Activated naive CD8-positive, alpha-beta T cell (primary cell): ENCODE measurements around the gene GRIA1.
A peak's percentile ranks its signal among the peaks of the same experiment; 100 is the strongest.

Experiments
- H3K27ac Mint-ChIP-seq: one replicate; pipeline ENCODE4 v1.8.0; 2021; ENCODE audit warnings: mixed read lengths
- H3K27me3 Mint-ChIP-seq: one replicate; pipeline ENCODE4 v1.8.0; 2021; ENCODE audit warnings: mixed read lengths
- H3K36me3 Mint-ChIP-seq: one replicate; pipeline ENCODE4 v1.8.0; 2021; ENCODE audit warnings: mixed read lengths
- H3K4me1 Mint-ChIP-seq: one replicate; pipeline ENCODE4 v1.8.0; 2021; ENCODE audit warnings: low read depth, mixed read lengths
- H3K4me3 Mint-ChIP-seq: one replicate; pipeline ENCODE4 v1.8.0; 2021; ENCODE audit warnings: mild to moderate bottlenecking, mixed read lengths
- H3K9me3 Mint-ChIP-seq: one replicate; pipeline ENCODE4 v1.8.0; 2021; ENCODE audit warnings: low read depth, mixed read lengths

Gene GRIA1

DNA sequence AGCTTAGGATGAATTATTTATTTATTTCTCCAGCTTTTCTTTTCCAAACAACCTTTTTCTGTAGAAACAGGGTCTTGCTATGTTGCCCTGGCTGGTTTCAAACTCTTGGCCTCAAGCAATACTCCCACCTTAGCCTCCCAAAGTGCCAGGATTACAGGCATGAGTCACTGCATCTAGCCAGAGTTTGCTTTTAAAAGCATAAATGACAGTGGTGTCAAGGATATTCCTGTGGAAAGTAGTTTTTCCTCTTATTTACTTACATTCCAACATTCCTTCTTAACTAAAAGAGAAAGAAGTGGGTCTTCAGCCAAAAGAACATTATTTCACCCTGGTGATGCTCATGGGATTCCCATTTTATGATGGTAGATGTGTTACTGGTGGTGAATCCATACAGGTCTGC is 62.4 kb downstream of the GRIA1 start:
- Mint-ChIP-seq H3K4me3 (no peak overlapping the region), H3K9me3 (no peaks in the 10 kb centered on the region), H3K27ac (no peak overlapping the region), H3K27me3 (peaks cover 2% of the 10 kb centered on the region), H3K4me1 (peaks cover 9% of the 10 kb centered on the region), H3K36me3 (no peaks in the 10 kb centered on the region)

GRCh38 chr5:153555420-153556114 is 65.1 kb downstream of the GRIA1 start:
- Mint-ChIP-seq H3K36me3 (no peaks in the 10 kb centered on the region), H3K4me3 (peak overlapping the region; percentile 44), H3K4me1 (peaks cover 9% of the 10 kb centered on the region), H3K27ac (no peak overlapping the region), H3K9me3 (no peaks in the 10 kb centered on the region), H3K27me3 (peaks cover 3% of the 10 kb centered on the region)

GRCh38 chr5:153558957-153559356 is 68.5 kb downstream of the GRIA1 start:
- Mint-ChIP-seq H3K36me3 (no peaks in the 10 kb centered on the region), H3K27ac (no peak overlapping the region), H3K4me3 (no peak overlapping the region), H3K4me1 (peaks cover 9% of the 10 kb centered on the region), H3K27me3 (peaks cover 1% of the 10 kb centered on the region), H3K9me3 (no peaks in the 10 kb centered on the region)

GRCh38 chr5:153559926-153560325 is 69.5 kb downstream of the GRIA1 start:
- Mint-ChIP-seq H3K36me3 (no peaks in the 10 kb centered on the region), H3K9me3 (no peaks in the 10 kb centered on the region), H3K4me3 (no peak overlapping the region), H3K27ac (no peak overlapping the region), H3K4me1 (peaks cover 9% of the 10 kb centered on the region), H3K27me3 (peaks cover 1% of the 10 kb centered on the region)

DNA sequence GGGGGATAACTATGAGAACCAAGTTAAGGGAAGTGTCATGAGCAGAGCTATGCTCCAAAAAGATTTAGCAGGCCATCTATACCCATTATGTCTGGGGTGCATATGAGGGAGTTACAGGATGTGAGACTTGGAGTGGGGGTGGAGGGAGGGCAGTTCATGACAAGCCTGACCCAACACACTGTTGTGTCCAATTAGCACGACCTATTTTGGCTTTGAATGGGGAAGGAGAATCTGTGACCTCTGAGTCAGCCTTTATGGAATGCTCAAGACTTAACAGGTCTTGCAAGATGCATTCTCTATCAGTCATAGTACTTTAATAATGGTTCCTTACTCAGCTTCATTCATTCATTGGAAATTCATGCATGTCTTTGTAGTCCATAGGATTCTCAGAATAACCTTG is 71.7 kb downstream of the GRIA1 start:
- Mint-ChIP-seq H3K36me3 (no peaks in the 10 kb centered on the region), H3K9me3 (no peaks in the 10 kb centered on the region), H3K27me3 (peaks cover 1% of the 10 kb centered on the region), H3K4me3 (no peak overlapping the region), H3K27ac (no peak overlapping the region), H3K4me1 (no peaks in the 10 kb centered on the region)

- H3K27me3 Mint-ChIP-seq: no peaks in the 10 kb centered on the region
- no peak overlapping the region for H3K27ac Mint-ChIP-seq
- H3K9me3 Mint-ChIP-seq: no peaks in the 10 kb centered on the region
- H3K36me3 Mint-ChIP-seq: no peaks in the 10 kb centered on the region
- no peaks in the 10 kb centered on the region for H3K4me1 Mint-ChIP-seq
- H3K4me3 Mint-ChIP-seq: no peak overlapping the region
Observed at GRCh38 chr5:153565822-153566221, 75.4 kb downstream of the GRIA1 start.

- H3K36me3 Mint-ChIP-seq: no peaks in the 10 kb centered on the region
- H3K27ac Mint-ChIP-seq: no peak overlapping the region
- no peaks in the 10 kb centered on the region for H3K4me1 Mint-ChIP-seq
- H3K27me3 Mint-ChIP-seq: no peaks in the 10 kb centered on the region
- H3K9me3 Mint-ChIP-seq: no peaks in the 10 kb centered on the region
- no peak overlapping the region for H3K4me3 Mint-ChIP-seq
Observed at GRCh38 chr5:153569036-153569435, 78.6 kb downstream of the GRIA1 start.

- H3K36me3 Mint-ChIP-seq: no peaks in the 10 kb centered on the region
- no peaks in the 10 kb centered on the region for H3K4me1 Mint-ChIP-seq
- no peak overlapping the region for H3K4me3 Mint-ChIP-seq
- H3K27ac Mint-ChIP-seq: no peak overlapping the region
- H3K9me3 Mint-ChIP-seq: no peaks in the 10 kb centered on the region
- H3K27me3 Mint-ChIP-seq: no peaks in the 10 kb centered on the region
Observed at GRCh38 chr5:153571162-153571561, 80.7 kb downstream of the GRIA1 start.

DNA sequence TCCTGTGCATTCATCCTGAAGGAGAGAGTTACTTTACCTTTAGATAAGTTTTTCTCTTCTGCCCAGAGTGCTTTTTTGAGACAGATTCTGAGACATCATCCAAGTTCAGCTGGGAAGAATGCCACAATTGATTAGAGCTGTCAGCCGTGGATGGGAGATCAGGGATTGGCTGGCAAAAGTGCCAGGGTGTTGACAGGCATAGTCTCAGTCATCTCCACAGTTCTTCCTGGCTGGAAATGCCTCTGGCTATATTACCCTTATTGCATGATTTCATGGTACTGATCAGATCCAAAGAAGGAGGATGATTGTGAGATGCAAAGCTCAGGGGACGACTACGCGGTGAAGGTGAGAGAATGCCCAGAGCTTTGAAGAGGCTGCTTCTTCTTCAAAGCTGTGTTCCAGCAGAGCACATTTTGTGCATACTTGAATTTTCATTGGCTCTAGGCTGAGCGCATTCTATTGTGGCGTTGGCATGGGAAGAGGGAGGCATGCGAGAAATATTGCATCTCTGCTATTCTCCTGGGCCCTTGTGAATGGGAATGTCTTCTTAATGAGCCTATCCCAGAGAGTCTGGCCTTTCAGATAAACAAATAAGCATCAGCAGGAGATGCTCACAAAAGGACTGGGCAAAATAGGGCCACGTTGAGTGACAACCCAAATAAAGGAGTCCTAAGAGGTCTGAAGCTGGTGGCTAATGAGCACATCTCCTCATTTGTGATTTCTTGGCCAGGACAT is 82.1 kb downstream of the GRIA1 start:
- no peaks in the 10 kb centered on the region for H3K4me1 Mint-ChIP-seq
- no peaks in the 10 kb centered on the region for H3K9me3 Mint-ChIP-seq
- no peaks in the 10 kb centered on the region for H3K36me3 Mint-ChIP-seq
- no peaks in the 10 kb centered on the region for H3K27me3 Mint-ChIP-seq
- no peak overlapping the region for H3K4me3 Mint-ChIP-seq
- H3K27ac Mint-ChIP-seq: no peak overlapping the region

- Mint-ChIP-seq H3K9me3 (no peaks in the 10 kb centered on the region), H3K4me1 (no peaks in the 10 kb centered on the region), H3K36me3 (no peaks in the 10 kb centered on the region)
Observed at GRCh38 chr5:153573326-153574033, 83.0 kb downstream of the GRIA1 start.

GRCh38 chr5:153584126-153584959 is 93.9 kb downstream of the GRIA1 start:
- peaks cover 2% of the 10 kb centered on the region for H3K27me3 Mint-ChIP-seq
- no peaks in the 10 kb centered on the region for H3K36me3 Mint-ChIP-seq
- H3K4me3 Mint-ChIP-seq: no peak overlapping the region
- no peaks in the 10 kb centered on the region for H3K4me1 Mint-ChIP-seq
- no peak overlapping the region for H3K27ac Mint-ChIP-seq
- H3K9me3 Mint-ChIP-seq: no peaks in the 10 kb centered on the region

More at GRCh38 chr5:153573326-153574033, 83.0 kb downstream of the GRIA1 start:
- no peaks in the 10 kb centered on the region for H3K27me3 Mint-ChIP-seq
- H3K4me3 Mint-ChIP-seq: no peak overlapping the region
- no peak overlapping the region for H3K27ac Mint-ChIP-seq

GRCh38 chr5:153584960-153585359 is 94.5 kb downstream of the GRIA1 start:
- H3K9me3 Mint-ChIP-seq: no peaks in the 10 kb centered on the region
- no peaks in the 10 kb centered on the region for H3K36me3 Mint-ChIP-seq
- H3K27ac Mint-ChIP-seq: no peak overlapping the region
- H3K27me3 Mint-ChIP-seq: peaks cover 2% of the 10 kb centered on the region
- H3K4me3 Mint-ChIP-seq: no peak overlapping the region
- H3K4me1 Mint-ChIP-seq: no peaks in the 10 kb centered on the region

DNA sequence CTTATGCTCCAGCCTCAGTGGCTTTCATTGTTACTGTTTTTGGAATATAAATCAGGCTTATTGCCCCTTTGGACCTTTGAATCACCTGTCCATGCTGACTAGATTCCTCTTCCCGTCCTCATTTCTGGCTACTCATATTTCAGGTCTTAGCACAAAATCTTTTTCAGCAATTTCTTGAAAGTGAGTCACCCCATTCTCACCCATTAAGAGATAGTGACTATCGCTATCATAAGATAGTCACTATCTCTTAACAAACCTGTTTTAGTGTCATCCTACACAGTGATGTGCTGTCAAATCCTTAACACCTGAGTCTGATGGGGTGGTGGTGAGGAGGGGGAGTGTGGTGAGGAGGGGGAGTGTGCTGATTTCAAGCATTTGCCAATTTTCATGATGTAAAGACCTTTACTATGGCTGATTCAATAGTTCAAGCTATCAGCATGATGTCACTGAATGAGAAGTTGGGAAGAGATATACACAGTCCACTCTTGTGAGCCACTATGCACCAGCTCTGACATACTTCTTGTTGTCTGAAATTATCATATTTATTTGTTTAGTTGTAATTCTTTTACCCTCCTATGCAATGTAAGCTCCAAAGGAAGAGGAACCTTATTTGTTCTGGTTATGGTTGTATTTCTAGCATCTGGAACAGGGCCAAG is 95.3 kb downstream of the GRIA1 start:
- H3K4me3 Mint-ChIP-seq: no peak overlapping the region
- H3K36me3 Mint-ChIP-seq: no peaks in the 10 kb centered on the region
- no peaks in the 10 kb centered on the region for H3K9me3 Mint-ChIP-seq

GRCh38 chr5:153592081-153592480 is 101.6 kb downstream of the GRIA1 start:
- Mint-ChIP-seq H3K4me1 (no peaks in the 10 kb centered on the region), H3K4me3 (no peak overlapping the region), H3K9me3 (no peaks in the 10 kb centered on the region), H3K36me3 (no peaks in the 10 kb centered on the region), H3K27me3 (no peaks in the 10 kb centered on the region), H3K27ac (no peak overlapping the region)

More for the DNA sequence above, 95.3 kb downstream of the GRIA1 start:
- Mint-ChIP-seq H3K27me3 (peaks cover 2% of the 10 kb centered on the region), H3K27ac (no peak overlapping the region), H3K4me1 (no peaks in the 10 kb centered on the region)
